DMS79 (cell line): ENCODE data around the gene TNN.
"Not testable (repeated sequence)": the region's sequence is repeated elsewhere in the genome, so short reads cannot be mapped to it uniquely, and the experiment has no call there.

Source experiments
- DNase-seq: peaks from one replicate; lab custom pipeline; 2025; lab: John Stamatoyannopoulos, UW

Gene TNN

GRCh38 chr1:175108331-175108820 is 40.7 kb downstream of the TNN start:
- not testable (repeated sequence) for DNase-seq

- DNase-seq = no peak
These were observed 47.4 kb downstream of the TNN start for GRCh38 chr1:175114996-175115395.

- no peak for DNase-seq
These were observed 48.7 kb downstream of the TNN start for GRCh38 chr1:175116210-175116798.

- DNase-seq = no peak
These were observed 49.3 kb downstream of the TNN start for GRCh38 chr1:175116903-175117302.

- DNase-seq = no peak
These were observed 51.0 kb downstream of the TNN start for GRCh38 chr1:175118375-175119367.

GRCh38 chr1:175120511-175120910 is 52.9 kb downstream of the TNN start:
- DNase-seq = no peak

GRCh38 chr1:175124861-175125260 is 57.2 kb downstream of the TNN start:
- DNase-seq = no peak

- no peak for DNase-seq
These were observed 58.7 kb downstream of the TNN start for GRCh38 chr1:175126347-175126746.

- no peak for DNase-seq
These were observed 59.9 kb downstream of the TNN start for GRCh38 chr1:175127565-175127964.

- no peak for DNase-seq
These were observed 60.9 kb downstream of the TNN start for GRCh38 chr1:175128523-175128922.

GRCh38 chr1:175129182-175129581 is 61.5 kb downstream of the TNN start:
- DNase-seq = no peak

- no peak for DNase-seq
These were observed 62.0 kb downstream of the TNN start for GRCh38 chr1:175129644-175129996.

- no peak for DNase-seq
These were observed 62.5 kb downstream of the TNN start for GRCh38 chr1:175129997-175130648.

- DNase-seq = no peak
These were observed 63.0 kb downstream of the TNN start for GRCh38 chr1:175130649-175131045.

GRCh38 chr1:175131095-175131494 is 63.5 kb downstream of the TNN start:
- no peak for DNase-seq

- no peak for DNase-seq
These were observed 64.8 kb downstream of the TNN start for GRCh38 chr1:175132436-175132835.

GRCh38 chr1:175133673-175134435 is 66.2 kb downstream of the TNN start:
- DNase-seq = no peak

GRCh38 chr1:175134500-175134899 is 66.9 kb downstream of the TNN start:
- DNase-seq = no peak

- DNase-seq = no peak
These were observed 68.6 kb downstream of the TNN start for GRCh38 chr1:175136246-175136645.

- no peak for DNase-seq
These were observed 69.7 kb downstream of the TNN start for GRCh38 chr1:175137369-175137768.

GRCh38 chr1:175138579-175138978 is 70.9 kb downstream of the TNN start:
- DNase-seq = no peak
